HG03521 (cell line): ENCODE measurements around the gene UQCC2.

Source experiments
- ATAC-seq: cut with Tn5 transposase; IDR thresholded peaks from one replicate; pipeline ENCODE4 v1.9.1; 2021; ENCODE audit warnings: mild to moderate bottlenecking, moderate library complexity; ENCODE audit not compliant: unreplicated experiment

Gene UQCC2

GRCh38 chr6:33678233-33678931 is 33.1 kb downstream of the UQCC2 start:
- no peak for ATAC-seq

DNA sequence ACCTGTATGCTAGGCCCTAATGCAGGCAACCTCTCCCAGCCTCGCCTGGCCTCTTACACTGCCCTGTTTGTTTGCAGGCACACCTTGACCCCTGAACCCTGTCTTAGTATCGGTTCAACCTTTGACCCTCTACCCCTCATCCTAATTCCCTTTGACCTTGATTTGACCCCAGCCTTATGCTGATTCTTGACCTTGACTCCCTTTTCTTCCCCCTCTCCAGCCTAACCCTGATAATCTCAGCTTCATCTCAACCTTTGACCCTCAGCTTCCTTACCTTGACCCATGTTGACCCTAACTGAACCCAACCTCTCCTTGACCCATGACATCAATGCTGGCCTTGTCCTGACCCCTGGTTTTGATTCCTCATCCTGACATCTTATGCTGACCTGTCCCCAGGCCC is 33.8 kb downstream of the UQCC2 start:
- ATAC-seq, result no peak

DNA sequence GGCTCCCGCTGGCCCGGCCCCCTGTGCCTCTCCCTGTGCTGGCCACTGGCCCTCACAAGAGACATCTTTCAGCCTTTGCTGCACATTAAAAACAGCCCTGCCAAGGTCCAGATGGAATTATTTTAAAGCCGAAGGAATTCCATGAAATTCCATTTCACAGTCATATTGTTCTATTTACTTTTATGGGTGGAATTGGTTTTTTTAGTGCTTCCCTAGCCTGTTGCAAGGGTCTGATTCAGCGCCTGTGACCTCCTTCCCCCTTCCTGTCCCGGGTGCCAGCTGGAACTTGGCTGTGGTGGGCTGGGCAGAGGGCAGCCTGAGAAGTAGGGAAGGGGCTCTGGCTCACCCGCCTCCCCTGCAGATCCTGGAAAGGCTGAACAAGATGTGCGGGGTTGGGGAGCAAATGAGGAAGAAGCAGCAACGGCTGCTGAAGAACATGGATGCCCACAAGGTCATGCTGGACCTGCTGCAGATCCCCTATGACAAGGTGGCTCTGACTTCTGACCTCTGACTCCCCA is 34.3 kb downstream of the UQCC2 start:
- ATAC-seq, result no peak

- no peak for ATAC-seq
These were observed 34.9 kb downstream of the UQCC2 start for GRCh38 chr6:33676416-33677142.

DNA sequence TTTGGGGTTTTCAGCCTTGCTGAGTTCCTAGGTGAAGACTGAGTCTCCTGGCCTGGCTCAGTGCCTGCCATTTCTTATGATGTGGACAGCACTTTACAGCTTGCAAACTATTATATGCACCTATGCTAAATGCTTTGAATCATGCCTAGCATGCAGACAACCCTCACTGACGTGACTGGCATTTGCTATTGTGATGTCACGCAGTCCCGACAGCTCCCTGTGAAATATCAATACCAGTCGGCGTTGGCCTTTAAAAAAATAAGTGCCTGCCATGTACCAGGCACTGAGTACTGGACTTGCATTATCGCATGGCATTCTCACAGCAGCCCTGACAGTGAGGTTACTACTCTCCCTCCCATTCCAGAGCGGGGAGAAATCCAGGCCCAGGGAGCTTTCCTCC is 35.5 kb downstream of the UQCC2 start:
- no peak for ATAC-seq

DNA sequence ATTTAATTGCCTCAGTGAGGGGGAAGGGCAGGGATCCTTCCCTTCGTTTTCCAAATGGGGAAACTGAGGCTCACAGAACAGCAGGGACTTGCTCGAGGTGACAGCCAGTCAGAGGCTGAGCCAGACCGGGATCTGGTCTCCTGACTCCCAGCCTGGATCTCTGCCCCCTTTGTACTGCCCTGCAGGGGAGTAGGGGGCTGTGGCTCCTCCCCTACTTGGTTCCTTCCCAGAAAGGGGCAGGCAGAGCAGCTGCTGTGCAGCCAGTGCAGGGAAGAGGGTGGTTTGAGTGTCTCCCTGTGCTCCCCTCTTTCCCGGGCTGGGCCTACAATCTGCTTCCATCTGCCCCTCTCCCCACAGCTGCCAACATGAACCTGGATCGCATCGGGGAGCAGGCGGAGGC is 37.6 kb downstream of the UQCC2 start:
- no peak for ATAC-seq

DNA sequence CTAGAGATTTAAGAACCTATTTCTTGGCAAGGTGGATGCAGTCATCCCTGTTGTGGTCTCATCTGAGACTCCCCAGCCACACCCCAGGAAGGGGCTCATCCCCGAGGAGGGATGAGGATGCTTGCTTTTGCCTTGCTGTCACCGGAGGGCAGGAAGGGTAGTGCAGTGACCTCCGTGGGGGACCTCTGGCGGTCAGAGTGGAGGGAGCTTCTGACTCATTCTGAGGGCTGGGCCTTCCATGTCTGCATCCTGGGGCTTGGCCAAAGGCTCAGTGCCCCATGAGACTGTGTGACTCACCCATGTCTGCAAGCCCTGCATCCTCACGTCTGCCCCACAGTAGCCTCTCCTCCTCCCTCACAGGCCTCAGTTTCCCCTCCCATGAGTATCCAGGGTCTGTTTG is 38.7 kb downstream of the UQCC2 start:
- no peak for ATAC-seq

GRCh38 chr6:33671744-33672072 is 39.8 kb downstream of the UQCC2 start:
- ATAC-seq, result no peak

DNA sequence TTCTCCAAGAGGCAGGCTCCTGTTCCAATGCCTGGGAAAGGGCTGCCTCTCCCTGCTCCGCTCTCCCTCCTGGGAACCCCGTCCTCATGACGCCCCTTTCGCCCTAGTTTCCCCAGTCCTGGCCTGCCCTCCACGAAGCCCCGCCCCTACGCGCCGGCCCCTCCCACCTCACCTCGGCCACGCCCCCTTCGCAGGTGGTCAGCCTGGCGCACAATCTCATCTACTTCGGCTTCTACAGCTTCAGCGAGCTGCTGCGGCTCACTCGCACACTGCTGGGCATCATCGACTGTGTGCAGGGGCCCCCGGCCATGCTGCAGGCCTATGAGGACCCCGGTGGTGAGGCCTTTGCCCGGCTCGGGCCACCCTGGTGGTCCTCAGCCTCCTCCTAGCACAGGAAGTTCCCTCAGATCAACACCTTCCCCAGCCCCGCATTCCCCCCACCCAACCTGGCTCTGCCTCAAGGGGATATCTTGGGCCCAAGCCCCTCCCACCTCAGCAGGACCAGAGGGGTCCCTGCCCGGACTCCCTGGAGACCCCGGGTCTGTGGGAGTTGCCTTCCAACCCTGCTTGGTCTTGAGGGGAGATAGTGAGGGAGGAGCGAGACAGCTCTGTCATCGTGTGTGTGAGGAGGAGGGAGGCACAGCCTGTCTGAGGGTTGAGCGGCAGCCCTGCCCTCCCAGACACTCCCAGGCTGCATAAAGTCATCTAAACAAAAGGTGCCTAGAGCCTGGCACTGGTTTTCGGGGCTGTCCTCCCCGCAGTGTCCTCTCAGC is 40.3 kb downstream of the UQCC2 start:
- no peak for ATAC-seq

- ATAC-seq, result no peak
These were observed 41.3 kb downstream of the UQCC2 start for GRCh38 chr6:33670086-33670660.

- no peak for ATAC-seq
These were observed 42.6 kb downstream of the UQCC2 start for GRCh38 chr6:33668914-33669313.

GRCh38 chr6:33668328-33668727 is 43.2 kb downstream of the UQCC2 start:
- no peak for ATAC-seq

DNA sequence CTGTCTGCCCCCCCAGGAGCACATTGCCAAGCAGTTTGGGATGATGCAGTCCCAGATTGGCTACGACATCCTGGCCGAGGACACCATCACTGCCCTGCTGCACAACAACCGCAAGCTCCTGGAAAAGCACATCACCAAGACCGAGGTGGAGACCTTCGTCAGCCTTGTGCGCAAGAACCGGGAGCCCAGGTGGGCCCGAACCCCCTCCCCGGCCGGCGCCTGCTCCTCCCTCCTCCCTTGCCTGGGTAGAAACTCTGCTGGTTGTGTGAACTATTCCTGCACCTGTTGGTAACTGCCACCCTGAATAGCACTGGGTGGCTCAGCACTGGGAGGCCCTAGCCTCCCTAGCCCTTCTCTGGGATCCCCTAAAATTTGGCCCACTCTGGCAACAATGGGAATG is 43.7 kb downstream of the UQCC2 start:
- ATAC-seq, result no peak

GRCh38 chr6:33667072-33667471 is 44.4 kb downstream of the UQCC2 start:
- ATAC-seq, result no peak

- ATAC-seq, result no peak
These were observed 45.5 kb downstream of the UQCC2 start for GRCh38 chr6:33665957-33666356.

DNA sequence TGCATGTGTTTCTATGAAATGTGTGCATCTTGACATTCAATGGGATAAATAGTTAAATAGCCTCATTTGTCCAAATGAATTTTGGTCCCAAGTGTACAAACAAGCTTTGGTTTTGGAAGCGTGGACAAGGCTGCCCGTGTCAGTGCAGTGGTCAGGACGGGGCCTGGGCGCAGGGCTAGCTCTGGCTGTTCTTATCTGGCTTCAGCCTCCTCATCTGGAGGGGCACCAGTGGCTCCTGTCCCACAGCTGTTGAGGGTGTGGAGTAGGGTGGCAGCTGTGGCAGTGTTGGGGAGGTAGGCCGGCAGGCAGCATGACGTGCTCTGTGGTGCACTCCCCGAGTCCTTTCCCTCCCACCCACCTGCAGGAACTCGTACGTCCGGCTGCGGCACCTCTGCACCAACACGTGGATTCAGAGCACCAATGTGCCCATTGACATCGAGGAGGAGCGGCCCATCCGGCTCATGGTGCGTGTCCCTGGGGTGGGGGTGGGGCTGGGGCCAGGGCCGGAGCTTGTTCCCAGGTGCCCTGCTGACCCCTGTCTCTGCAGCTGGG is 46.9 kb downstream of the UQCC2 start:
- ATAC-seq, result no peak

- ATAC-seq, result no peak
These were observed 47.6 kb downstream of the UQCC2 start for GRCh38 chr6:33663727-33664449.

- ATAC-seq, result no peak
These were observed 48.5 kb downstream of the UQCC2 start for GRCh38 chr6:33663028-33663427.

GRCh38 chr6:33662318-33662717 is 49.2 kb downstream of the UQCC2 start:
- ATAC-seq, result no peak

- no peak for ATAC-seq
These were observed 50.2 kb downstream of the UQCC2 start for GRCh38 chr6:33661106-33661838.
